ENCODE data around the gene SAP25.

SAP25 gene

DNA sequence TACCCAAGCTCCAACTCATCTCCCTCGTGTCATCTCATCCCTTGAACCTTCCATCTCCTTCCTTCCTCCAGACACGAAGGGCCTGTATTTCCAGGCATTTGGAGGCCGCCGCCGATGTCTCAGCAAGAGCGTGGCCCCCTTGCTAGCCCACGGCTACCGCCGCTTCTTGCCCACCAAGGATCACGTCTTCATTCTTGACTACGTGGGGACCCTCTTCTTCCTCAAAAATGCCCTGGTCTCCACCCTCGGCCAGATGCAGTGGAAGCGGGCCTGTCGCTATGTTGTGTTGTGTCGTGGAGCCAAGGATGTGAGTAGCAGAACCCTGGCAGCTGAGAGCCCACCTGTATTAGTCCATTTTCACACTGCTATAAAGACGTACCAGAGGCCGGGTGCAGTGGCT is 17.9 kb upstream of the SAP25 start:
- no peak for DNase-seq

DNA sequence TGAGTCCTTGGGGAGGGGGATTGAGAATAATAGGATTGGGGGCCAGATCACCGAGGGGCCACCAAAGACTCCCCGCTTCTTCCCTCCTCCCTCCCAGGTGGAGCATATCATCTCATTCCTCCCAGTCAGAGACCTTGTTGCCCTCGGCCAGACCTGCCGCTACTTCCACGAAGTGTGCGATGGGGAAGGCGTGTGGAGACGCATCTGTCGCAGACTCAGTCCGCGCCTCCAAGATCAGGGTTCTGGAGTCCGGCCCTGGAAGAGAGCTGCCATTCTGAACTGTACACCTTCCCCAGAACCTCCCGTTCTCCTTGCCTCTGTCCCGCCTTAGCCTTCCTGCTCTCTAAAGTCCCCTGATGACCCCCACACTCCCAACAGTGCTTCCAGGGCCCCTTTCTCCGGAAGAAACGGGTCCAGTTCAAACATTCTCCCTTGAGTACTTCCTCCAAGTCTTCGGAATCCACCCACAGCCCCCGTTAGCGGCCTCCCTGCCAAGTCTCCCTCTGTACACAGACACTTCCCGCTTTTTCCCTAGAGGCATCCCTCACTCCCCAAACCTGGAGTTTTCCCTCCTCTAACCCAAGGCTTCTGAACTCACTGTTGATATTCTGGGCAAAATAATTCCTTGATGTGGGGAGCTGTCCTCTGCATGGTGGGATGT is 16.5 kb upstream of the SAP25 start:
- DNase-seq: no peak

DNA sequence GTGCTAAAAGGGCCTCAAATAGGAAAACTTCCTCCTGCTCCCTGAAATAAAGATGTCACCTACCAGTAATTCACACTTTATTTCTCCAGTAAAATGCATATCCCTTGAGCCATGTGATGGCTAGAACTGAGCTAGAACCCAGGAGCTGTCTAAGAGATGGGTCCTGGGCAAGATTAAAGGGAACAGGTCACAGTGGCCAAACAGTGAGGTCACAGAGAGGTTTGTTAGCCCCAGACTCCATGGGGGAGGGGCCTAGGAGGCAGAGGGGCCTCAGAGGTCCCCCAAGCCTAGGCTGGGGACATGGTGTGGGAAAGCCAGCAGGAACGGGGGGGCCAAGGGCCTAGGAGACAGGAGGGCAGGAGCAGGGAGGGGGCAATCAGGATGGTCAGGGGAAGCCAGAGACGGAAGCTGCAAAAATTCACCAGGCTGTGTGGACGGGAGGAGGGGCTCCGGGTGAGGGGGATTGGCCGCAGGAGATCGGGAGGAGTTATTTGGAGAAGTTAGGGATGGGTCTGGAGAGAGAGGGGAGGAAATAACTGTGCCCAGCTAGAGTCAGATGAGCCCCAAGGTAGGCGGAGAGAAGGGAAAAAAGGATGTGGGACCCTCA is 15.7 kb upstream of the SAP25 start:
- no peak for DNase-seq

DNA sequence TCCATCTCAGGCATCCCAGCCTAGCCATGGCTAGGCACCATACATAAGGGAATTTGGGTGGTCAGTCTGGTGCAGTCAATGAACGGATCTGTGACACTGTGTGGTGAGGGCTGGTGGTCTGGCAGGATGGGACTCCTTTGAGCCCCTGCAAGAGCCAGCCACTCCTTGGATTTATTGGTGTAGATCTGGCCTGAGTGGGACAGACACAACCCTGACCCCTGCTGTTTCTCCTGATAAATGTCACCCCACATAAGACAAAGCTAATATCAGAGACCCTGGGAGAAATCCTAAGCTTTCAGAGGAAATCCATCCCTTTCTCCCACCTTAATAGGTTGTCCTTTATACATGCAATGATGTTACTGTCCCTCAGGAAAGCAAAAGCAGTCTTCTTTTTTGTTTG is 14.7 kb upstream of the SAP25 start:
- DNase-seq: peak; percentile 30

DNA sequence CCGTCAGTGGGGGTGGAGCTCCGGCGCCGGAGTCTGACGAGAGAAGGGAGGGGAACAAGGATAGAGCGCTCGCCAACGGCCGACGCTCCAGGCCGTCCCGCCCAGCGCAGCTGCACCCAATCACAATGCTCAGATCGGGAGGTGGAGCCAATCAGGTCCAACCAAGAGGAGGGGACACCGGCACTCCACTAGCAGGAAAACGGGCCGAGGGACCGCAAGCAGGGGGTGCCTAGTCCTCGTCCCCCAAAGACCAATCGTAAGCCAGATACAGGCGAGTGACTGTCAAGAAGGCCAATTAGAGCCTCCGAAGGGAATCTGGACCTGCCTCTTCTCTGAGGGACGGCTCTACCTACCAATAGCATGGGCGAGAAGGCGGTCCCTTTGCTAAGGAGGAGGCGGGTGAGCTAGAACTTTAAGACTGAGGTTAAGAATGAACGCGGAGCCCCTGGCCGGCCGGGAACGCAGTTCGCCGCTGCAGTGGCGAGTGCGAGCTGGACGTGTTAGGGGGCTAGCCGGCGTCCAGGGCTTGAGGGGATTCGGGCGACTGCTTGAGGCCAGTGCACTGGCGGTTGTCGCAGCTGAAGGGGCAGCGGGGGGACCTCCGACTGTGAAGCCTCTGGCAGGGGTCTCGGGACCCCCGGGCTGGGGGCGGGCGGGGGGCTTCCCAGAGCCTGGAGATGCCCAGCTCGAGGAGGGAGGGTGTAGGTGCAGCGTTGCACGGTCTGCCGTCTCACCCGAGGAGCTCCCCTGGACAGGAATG is 12.7 kb upstream of the SAP25 start, which contains the start of gene FBXO24:
TSS of gene FBXO24 (plus strand) at position 63 of the 760 bp plus-strand sequence. CDS start at position 361, 298 bp downstream.
- DNase-seq: peak; percentile 100

DNA sequence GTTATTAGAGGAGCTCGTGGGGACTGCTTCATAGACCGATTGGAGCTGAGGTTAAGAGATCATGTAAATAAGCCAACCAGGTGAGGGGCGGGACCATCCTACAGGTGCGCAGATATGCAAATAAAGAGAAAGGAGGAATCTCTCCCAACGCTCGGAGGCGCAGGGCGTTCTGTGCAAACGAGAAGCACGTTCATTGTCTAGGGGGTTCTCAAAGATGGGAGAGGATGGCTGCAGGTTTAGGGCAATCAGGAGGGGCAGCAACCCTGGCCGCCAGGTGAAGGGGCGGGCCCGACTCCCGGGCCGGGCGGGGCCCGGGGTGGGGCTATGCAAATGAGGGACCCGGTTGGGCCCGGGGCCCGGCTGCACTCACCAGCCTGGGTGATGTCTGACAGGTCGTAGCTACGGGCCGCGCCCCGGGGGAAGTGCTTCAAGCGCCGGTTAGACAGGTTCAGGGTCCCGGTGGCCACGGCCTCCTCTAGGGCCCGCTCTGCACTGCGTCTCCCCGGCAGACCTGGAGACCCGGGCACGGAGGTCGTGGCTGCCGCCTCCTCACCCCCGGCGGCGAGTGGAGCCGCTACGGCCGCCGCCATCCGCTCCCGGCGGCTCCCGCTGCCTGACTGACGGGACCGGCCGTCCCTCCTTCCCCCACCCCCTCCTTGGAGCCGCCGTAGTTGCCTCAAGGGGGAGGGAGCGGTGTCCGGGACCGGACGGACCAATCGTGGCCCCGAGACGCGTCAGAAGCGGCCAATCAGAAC is 12.0 kb upstream of the SAP25 start, which contains the start of gene LRCH4:
TSS of gene LRCH4 (minus strand) at position 619 of the 755 bp plus-strand sequence. CDS start at position 590, 29 bp downstream.
- DNase-seq: no peak

DNA sequence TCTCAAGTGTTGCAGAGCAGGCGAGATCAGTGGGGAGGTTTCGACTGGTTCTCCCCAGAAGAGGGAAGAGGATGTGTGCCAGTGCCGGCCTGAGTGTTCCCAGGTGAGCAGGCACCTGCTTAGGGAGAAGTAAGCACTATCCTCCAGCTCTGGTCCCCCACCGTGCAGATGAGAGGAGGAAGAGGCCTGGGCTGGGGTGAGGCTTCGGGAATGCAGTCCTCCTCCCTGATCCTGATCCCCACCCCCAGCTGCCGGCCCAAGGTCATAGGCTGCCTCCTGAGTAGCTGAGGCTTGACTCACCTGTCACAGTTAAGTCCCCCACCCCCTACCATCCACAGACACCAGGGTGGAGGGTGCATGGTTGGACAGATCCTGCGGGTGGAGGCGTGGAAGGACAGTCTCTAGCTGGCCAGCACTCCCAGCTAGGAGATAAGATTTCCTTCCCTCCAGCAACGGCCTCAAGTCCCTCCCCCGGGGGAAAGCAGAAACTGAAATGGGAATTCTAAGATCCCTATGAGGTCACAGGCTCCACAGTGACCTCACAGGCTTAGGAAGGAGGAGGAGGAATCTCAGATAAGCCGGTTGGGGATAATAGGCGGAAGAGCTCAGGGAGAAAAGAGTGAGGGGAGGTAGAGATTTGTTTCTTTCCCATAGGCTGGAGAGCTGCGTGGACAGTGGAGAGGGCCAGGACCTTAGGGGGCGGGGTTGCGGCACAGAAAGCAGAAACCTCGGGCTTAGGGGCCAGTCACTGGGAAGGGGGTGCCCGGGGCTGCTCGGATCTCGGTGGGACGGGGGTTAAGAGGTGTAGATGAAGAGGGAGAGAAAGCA is 11.2 kb upstream of the SAP25 start:
- DNase-seq: peak; percentile 74

DNA sequence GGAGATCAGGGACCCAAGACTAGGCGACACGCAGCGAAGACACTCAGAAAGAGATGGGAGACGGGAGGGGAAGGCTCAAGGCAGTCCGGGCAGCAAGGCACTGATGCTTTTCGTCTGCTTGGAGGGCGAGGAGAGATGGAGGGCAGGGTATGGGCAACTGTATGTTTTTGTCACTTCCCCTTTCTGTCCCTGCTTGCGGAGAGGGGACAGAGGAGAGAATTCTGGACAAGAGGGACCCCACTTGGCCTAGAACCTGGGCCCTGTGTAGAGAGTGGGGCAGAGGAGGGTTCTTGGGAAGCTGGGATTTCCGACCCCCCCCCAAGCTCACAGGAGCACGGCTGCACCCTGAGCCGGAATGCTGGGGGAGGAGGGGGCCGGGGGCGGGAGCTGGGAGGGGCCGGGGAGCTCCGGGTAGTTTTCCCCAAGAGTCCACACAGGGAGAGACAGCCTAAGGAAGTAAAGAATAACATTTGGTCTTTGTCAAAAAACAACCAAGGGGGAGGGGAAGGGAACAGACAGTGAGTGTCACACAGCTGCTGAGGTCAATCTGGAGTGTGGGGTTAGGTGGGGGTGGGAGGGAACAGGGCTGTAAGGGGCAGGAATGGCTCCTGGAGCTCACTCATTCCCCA is 10.5 kb upstream of the SAP25 start:
- DNase-seq: peak; percentile 64

DNA sequence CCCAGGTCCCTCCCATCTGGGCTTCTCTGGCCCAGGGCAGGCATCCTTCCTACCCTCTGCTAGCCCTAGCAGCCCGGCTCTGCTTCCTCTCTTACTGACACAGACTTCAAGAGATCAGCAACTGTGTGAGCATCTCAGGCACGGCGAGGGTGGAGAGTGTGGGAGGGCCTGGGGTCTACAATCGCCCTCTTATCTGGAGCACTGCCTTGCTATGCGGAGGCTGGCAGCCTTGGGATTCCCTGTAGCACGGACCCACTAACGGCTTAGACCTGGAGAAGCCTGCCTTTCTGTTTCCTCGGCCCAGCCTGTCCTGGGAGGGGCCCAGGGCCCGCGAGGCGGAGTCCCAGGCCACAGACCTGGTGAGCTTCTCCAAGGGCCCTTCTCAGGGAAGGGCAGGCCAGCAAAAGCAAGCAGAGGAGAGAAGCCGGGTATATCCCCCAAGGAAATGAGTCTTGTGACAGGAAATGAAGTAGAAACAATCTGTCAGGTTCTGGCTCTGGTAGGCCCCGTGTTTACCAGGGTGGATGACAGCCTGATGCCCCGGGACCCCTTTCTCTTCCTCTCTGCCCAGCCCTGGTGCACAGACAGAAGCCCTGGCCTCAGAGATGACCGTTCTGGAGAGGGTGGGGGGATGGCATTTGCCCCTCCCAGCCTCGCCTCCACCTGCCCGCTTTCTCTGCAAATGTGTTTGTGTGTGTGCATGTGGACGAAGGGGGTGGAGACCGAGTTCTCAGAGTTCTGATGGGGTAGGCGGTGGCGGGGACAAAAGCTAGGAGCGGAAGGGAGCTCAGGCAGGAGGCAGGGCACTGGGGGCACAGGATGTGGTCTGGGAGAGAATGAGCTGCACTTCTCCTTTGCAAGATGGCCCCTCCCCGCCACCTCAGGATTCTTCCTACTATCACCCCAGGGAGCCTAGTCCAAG is 9.7 kb upstream of the SAP25 start:
- DNase-seq: peak; percentile 70

DNA sequence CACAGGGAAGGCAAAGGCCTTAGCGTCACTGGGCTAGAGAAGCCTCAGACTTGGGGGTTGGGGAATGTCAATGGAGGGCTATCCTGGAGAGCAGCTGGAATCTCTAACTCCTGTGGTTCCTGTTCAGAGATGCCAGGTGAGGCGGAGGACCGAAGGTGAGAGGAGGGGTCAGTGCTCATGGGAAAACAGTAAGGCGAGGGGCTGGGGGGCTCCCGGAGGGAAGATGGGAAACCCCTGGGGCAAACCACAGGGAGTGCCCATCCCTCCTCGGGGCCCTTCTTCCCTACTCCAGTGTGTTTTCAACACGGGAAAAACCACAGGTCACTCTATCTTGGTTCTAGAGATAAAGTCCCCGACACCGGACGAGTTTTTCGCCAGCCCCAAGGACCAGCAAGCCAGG is 8.9 kb upstream of the SAP25 start:
- DNase-seq: no peak

DNA sequence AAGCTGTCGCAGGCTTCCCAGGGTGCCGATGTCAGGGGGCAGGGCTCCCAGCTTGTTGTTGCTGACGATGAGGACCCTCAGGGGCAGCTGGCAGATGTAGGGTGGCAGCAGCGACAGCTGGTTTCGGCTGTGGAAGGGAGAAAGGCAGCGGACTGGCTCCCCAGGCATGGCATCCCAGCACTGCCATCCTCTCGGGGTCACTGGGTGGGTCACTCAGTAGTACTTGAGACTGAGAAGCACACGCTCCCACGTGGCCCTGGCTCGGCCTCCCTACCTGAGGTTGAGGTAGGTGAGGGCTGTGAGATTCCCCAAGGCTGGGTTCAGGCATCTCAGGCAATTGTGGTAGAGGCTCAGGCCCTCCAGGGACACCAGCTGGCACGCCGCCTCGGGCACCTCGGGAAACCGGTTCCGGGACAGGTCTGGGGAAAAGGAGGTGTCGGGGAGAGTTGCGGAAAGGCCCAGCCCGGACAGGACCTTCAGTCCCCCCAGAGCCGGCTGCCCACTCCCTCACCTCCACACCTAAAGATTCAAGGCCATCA is 8.4 kb upstream of the SAP25 start:
- no peak for DNase-seq

DNA sequence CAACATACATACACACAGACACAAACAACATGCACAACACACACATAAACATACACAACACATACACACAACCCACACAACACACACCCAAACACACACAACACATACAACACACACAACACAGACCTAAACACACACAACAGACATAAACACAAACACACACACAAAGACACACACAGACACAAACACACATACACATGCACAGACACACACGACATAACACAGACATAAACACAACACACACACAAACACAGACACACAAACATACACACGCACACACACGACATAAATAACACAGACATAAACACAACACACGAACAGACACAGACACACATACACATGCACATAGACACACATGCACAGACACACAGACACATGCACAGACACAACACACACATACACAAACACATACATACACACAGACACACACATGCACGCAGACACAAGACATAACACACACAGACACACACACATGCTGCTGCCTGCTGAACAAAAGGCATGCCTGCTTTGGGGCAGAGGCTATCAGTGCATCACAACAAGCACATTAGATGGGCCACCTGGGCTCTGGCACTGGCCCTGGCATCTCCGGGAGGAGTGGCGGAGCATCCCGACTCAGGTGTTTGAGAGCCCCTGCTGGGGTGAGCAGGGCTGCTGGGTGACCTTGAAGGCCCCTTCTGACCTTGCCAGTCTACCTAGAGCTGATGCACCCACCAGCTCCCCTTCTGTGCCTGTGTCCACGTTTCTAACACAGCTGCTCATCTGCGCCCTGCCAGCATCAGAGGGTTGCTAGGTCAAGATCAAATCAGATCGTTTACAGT is 7.0 kb upstream of the SAP25 start:
- no peak for DNase-seq

DNA sequence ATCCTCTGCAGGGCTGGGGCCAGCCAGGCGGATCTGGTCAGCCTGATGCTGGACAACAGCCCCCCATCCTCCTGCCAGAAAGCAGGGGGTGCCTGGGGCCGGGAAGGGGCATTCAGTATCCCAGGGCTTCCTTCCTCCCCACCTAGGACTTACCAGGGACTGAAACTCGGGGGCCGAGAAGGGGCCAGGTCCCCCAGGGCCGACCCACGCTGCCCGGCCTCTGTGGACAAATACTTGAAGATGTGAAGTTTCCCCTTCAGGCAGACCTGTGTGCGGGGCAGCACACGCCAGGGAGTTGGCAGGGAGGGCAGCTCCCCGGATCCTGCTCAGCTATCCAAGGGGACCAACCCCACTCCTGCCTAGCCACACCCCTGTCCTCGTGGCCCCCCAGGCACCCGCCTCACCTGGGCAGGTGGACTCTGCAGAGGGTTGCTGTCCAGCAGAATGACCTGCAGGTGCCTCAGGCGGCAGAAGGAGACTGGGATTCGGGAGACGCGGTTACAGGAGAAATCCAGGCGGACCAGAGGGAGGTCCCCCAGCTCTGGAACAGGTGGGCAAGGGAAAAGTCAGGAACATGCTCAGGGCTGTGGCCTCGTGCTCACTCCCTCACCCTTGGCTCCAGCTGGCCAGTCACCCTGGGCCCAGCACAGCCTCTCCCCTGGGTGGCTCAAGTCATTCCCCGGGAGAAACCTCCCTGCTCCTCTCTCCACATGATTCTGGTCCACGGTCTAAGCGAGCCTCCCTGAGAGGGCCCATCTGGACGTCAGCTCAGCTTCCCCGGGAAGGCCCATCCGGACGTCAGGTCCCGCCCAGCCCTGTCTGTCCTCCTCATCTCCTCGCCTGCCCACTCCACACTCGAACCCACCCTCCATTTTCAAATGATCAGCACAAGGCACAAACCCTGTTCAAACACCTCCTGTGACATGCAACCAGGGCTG is 4.8 kb upstream of the SAP25 start:
- DNase-seq: no peak

DNA sequence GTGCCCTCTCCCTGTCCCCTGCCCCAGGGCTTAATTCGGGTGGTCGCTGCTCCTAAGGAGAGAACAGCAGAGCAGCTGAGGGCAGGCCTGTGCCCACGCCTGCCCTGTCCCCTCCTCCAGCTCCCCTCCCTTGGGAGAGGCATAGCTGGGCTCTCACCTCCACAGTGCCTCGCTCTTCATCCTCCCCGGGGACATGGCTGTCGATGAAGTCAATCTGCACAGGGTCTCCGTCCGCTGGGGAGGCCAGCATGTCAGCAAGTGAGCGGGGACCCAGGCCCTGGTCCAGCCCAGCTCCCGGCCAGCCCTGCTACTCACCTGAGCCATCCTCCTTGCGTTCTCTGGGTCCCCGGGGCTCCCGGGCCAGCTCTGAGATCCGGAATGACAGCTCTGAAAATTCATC is 3.8 kb upstream of the SAP25 start:
- no peak for DNase-seq

DNA sequence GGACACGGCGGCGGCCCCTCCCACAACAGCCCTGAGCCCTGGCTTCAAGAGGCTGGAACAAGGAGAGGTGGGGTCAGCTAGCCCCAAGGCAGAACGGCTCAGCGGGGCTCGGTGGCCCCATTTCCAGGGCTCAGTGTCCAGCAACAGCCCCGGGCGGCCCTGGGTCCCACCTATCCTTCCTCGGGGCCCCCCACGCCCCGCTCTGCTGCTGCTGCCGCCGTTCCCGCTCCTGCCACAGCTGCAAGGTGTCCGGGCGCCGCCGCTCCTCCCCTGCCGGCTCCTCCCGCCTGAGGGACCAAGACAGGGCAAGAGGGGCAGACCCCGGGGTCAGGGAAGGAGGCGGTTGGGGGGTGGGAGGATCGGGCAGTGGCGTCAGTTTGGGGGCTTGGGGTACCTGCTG is 3.4 kb upstream of the SAP25 start:
- no peak for DNase-seq

DNA sequence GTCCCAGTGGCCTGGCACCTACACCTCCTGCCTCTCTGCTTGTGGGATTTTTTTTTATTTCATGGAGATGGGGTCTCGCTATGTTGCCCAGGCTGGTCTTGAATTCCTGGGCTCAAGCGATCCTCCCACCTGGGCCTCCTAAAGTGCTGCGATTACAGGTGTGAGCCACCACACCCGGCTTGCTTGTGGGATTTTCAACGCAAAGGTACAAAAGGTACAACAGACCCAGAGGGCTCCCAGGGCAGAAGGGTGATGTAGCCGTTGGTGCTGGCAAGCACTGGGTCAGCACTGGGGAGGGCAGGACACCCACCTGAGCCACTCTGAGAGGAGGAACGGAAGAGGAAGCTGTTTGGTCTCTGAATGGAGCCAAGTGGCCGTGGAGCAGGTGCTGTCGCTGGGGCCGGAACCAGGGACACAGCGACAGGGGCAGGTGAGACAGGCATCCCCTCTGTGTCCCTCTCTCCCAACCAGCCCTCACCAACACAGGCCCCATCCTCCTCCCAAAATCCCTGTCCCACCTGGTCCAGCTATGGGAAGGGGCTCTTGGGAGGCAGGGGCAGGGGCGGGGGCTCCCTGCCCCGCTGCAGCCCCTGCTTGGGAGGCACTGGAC is 2.8 kb upstream of the SAP25 start:
- no peak for DNase-seq

DNA sequence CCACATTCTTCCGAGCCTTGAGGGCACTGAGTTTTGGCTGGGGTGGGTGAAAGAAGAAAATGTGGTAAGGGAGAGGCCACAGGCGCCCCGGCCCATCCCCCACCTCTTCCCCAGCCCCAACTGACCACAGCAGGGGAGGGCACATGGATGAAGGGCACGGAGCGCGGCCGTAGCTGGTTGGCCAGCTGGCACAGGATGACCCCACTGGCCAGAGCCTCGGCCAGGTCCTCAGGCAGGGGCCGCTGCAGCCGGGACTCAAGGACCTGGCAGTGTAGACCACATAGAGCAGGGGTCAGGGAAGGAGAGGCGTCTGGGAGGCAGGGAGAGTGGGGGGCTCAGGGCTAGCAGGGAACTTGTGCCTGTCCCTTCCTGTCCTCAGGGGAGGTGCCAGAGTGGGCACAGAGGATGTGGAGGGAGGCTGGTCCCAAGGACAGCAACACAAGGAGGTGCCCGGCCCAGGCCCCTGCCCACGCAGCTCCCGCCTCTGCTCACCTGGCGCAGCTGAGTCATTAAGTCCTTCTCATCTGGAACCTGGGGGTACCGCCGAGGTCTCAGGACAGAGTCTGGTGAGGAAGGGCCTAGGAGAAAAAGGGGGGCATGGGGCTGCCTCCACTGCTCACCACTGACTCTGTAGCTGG is 2.2 kb upstream of the SAP25 start:
- DNase-seq: no peak
